ENCODE measurements around the gene UST.

- TF ChIP-seq YY1 (IDR thresholded peaks at IDR 0.05; ENCODE audit: insufficient read depth, insufficient read length) (no peak), ZNF274 (IDR thresholded peaks at IDR 0.05; ENCODE audit: low read depth, low read length) (no peak)
Observed at GRCh38 chr6:149056777-149057463, 310.1 kb downstream of the UST start.

Measured in NT2/D1 (cell line).